C4-2B (cell line): Measurements from ENCODE around the gene TXNRD3.

Source experiments
- CTCF ChIP-seq: fragments of 450-650 bp; conservative IDR thresholded peaks from 2 replicates; pipeline ENCODE4 v1.5.1; 2017; ENCODE audit warnings: mild to moderate bottlenecking
- ZFX ChIP-seq: fragments of 450-650 bp; IDR thresholded peaks from 2 replicates; pipeline ENCODE4 v1.6.1; 2017

- no peak for TF ChIP-seq CTCF
- no peak for TF ChIP-seq ZFX
These were observed 6.8 kb upstream of the TXNRD3 start for GRCh38 chr3:126661532-126662364.
